GM23338 (cell line): ENCODE results near the gene KRTAP1-3. TPM values are rescaled to one million over a fixed set of nuclear protein-coding genes. Genes with fewer than 3 reads are reported as not detected.

Source experiments
- ATAC-seq: fragments of 200-7000 bp; cut with Tn5 transposase; 3 replicates; pipeline ENCODE4 v1.9.1; 2020
- DNase-seq: peaks from one replicate; pipeline ENCODE4 v3.0.0-alpha.2; 2015; ENCODE audit warnings: low spot score
- H2AFZ ChIP-seq: fragments of 200-600 bp; sonication (generic); 2 replicates; pipeline ENCODE4 v1.8.0; 2016; ENCODE audit warnings: antibody characterized with exemption, mild to moderate bottlenecking, moderate library complexity
- H3F3A ChIP-seq: fragments of 200-600 bp; sonication (generic); replicated peaks from 2 replicates; pipeline ENCODE4 v1.8.0; 2017; ENCODE audit warnings: antibody characterized with exemption, mixed run types, low read depth
- H3K27ac ChIP-seq: fragments of 200-600 bp; sonication (generic); 2 replicates; pipeline ENCODE4 v1.6.1; 2016; ENCODE audit warnings: low read depth
- H3K27me3 ChIP-seq: fragments of 200-600 bp; sonication (generic); 2 replicates; pipeline ENCODE4 v1.8.0; 2016; ENCODE audit warnings: mild to moderate bottlenecking, mixed run types, moderate library complexity; ENCODE audit not compliant: insufficient read depth
- H3K36me3 ChIP-seq: fragments of 200-600 bp; sonication (generic); 2 replicates; pipeline ENCODE4 v1.8.0; 2016; ENCODE audit warnings: mild to moderate bottlenecking; ENCODE audit not compliant: insufficient read depth
- H3K4me1 ChIP-seq: fragments of 200-600 bp; sonication (generic); 2 replicates; pipeline ENCODE4 v1.8.0; 2016; ENCODE audit warnings: mild to moderate bottlenecking, moderate library complexity; ENCODE audit not compliant: insufficient read depth
- H3K4me2 ChIP-seq: fragments of 200-600 bp; sonication (generic); 2 replicates; pipeline ENCODE4 v1.7.1; 2017; ENCODE audit warnings: mixed run types
- H3K4me3 ChIP-seq: fragments of 200-600 bp; sonication (generic); 2 replicates; pipeline ENCODE4 v1.6.1; 2016; ENCODE audit warnings: mixed run types
- H3K79me2 ChIP-seq: fragments of 200-600 bp; sonication (generic); replicated peaks from 2 replicates; pipeline ENCODE4 v1.8.0; 2017; ENCODE audit warnings: mild to moderate bottlenecking; ENCODE audit not compliant: insufficient read depth
- H3K9me2 ChIP-seq: fragments of 200-600 bp; sonication (generic); 2 replicates; pipeline ENCODE4 v1.8.0; 2017; ENCODE audit not compliant: insufficient read depth
- H4K20me1 ChIP-seq: fragments of 200-600 bp; sonication (generic); replicated peaks from 2 replicates; pipeline ENCODE4 v1.8.0; 2017; ENCODE audit warnings: mild to moderate bottlenecking; ENCODE audit not compliant: insufficient read depth
- H3K27ac Mint-ChIP-seq: 2 replicates; pipeline ENCODE4 v1.8.0; 2020; ENCODE audit warnings: inconsistent platforms, mild to moderate bottlenecking, moderate library complexity, mixed read lengths
- H3K27me3 Mint-ChIP-seq: 3 replicates; pipeline ENCODE4 v1.8.0; 2022; ENCODE audit warnings: low read depth, mild to moderate bottlenecking, moderate library complexity, mixed read lengths, inconsistent platforms; ENCODE audit not compliant: insufficient read depth, poor library complexity
- H3K36me3 Mint-ChIP-seq: 3 replicates; pipeline ENCODE4 v1.8.0; 2021; ENCODE audit warnings: low read depth, mild to moderate bottlenecking, inconsistent platforms, moderate library complexity, mixed read lengths
- H3K4me1 Mint-ChIP-seq: 3 replicates; pipeline ENCODE4 v1.8.0; 2020; ENCODE audit warnings: mild to moderate bottlenecking, inconsistent platforms, mixed read lengths
- H3K4me3 Mint-ChIP-seq: 3 replicates; pipeline ENCODE4 v1.8.0; 2021; ENCODE audit warnings: moderate library complexity, mild to moderate bottlenecking, inconsistent platforms, mixed read lengths
- H3K9me3 Mint-ChIP-seq: 3 replicates; pipeline ENCODE4 v1.8.0; 2020; ENCODE audit warnings: moderate library complexity, mild to moderate bottlenecking, inconsistent platforms, mixed read lengths
- CREB1 ChIP-seq: fragments of 250-450 bp; sonication (Bioruptor Pico); IDR thresholded peaks from 2 replicates; pipeline ENCODE4 v1.5.0; 2020; ENCODE audit warnings: low read depth, mild to moderate bottlenecking, moderate library complexity
- CTCF ChIP-seq, 2 experiments: fragments of 200-600 bp in 1 of 2; sonication (generic) in 1 of 2; conservative IDR thresholded peaks; 2 replicates each; pipeline versions ENCODE4 v1.5.1 to v1.6.1; 2016 to 2017; ENCODE audit warnings: antibody characterized with exemption in 2 of 2, low read depth in 2 of 2, mild to moderate bottlenecking in 2 of 2, moderate library complexity in 1 of 2
- ETS1 ChIP-seq: IDR thresholded peaks from 2 replicates; pipeline ENCODE4 v1.6.1; 2016; ENCODE audit warnings: antibody characterized with exemption
- EZH2 ChIP-seq: fragments of 200-600 bp; sonication (generic); IDR thresholded peaks from one replicate; pipeline ENCODE4 v1.8.0; 2017; ENCODE audit warnings: antibody characterized with exemption, mild to moderate bottlenecking, low read depth; ENCODE audit not compliant: unreplicated experiment
- EZH2phosphoT487 ChIP-seq: fragments of 200-600 bp; sonication (generic); IDR thresholded peaks from one replicate; pipeline ENCODE4 v1.8.1; 2018; ENCODE audit warnings: antibody characterized with exemption; ENCODE audit not compliant: unreplicated experiment
- JUNB ChIP-seq: IDR thresholded peaks from one replicate; pipeline ENCODE4 v1.6.1; 2016; ENCODE audit warnings: antibody characterized with exemption; ENCODE audit not compliant: unreplicated experiment
- NANOG ChIP-seq: IDR thresholded peaks from 2 replicates; pipeline ENCODE4 v1.6.1; 2016; ENCODE audit warnings: antibody characterized with exemption, borderline replicate concordance
- POLR2AphosphoS5 ChIP-seq: IDR thresholded peaks from 2 replicates; pipeline ENCODE4 v1.6.1; 2016; ENCODE audit warnings: antibody characterized with exemption, low read depth
- REST ChIP-seq: IDR thresholded peaks from one replicate; pipeline ENCODE4 v1.6.1; 2018; ENCODE audit warnings: antibody characterized with exemption; ENCODE audit not compliant: unreplicated experiment
- STAT1 ChIP-seq: IDR thresholded peaks from one replicate; pipeline ENCODE4 v1.6.1; 2016; ENCODE audit warnings: antibody characterized with exemption; ENCODE audit not compliant: unreplicated experiment
- ZNF114 ChIP-seq: fragments of 250-450 bp; sonication (Bioruptor Pico); IDR thresholded peaks from 2 replicates; pipeline ENCODE4 v1.5.0; 2020; ENCODE audit warnings: mild to moderate bottlenecking, moderate library complexity
- ZNF331 ChIP-seq: fragments of 250-450 bp; sonication (Bioruptor Pico); IDR thresholded peaks from 2 replicates; pipeline ENCODE4 v1.5.0; 2020; ENCODE audit warnings: low read depth, mild to moderate bottlenecking, moderate library complexity
- ZNF462 ChIP-seq: fragments of 250-450 bp; sonication (Bioruptor Pico); IDR thresholded peaks from 2 replicates; pipeline ENCODE4 v1.5.0; 2020; ENCODE audit warnings: mild to moderate bottlenecking, moderate library complexity
- polyA plus RNA-seq: library from polyadenylated mRNA; unstranded; fragments of >200 nt; fragmentation: Nextera tagmentation; extraction: Ambion mirVana; gene quantifications from 2 replicates; pipeline ENCODE4 v1.2.1, GENCODE V29; 2016
- total RNA-seq: library from RNA; depleted of rRNA; stranded (reverse); fragments of >200 nt; shearing (Covaris generic); gene quantifications from 2 replicates; pipeline ENCODE4 v1.2.3, GENCODE V29; 2014

KRTAP1-3 gene
- total and polyA plus RNA-seq, 2 experiments from 2014 or later = not detected

- Histone ChIP-seq H3K36me3 (no peaks in the 10 kb centered on the region), H3K27ac (no peak within 1 kb of the TSS), H3K27me3 (no peaks in the 10 kb centered on the region), H3K4me2 (no peak within 1 kb of the TSS), H3K4me1 (0 out of 2 replicates have a peak, but pooled peaks cover 6% of the 10 kb centered on the region), H3K4me3 (no peak within 1 kb of the TSS), H3K9me2 (no peaks in the 10 kb centered on the region), H2AFZ (0 out of 2 replicates have a peak within 1 kb of the TSS, but pooled peaks have one; percentile 69), H4K20me1 (no peaks in the 10 kb centered on the region), H3K79me2 (no peaks in the 10 kb centered on the region), H3F3A (no peaks in the 10 kb centered on the region)
- peaks cover 4% of the 10 kb centered on the region for H3K4me1 Mint-ChIP-seq
- H3K27me3 Mint-ChIP-seq = no peaks in the 10 kb centered on the region
- no peak for DNase-seq
- no peaks in the 10 kb centered on the region for H3K36me3 Mint-ChIP-seq
- H3K9me3 Mint-ChIP-seq = peaks cover 3% of the 10 kb centered on the region; the same call in 1 of the 3 replicates
- TF ChIP-seq ETS1 = no peak
- TF ChIP-seq EZH2phosphoT487 = no peak
- TF ChIP-seq ZNF331 = no peak
- TF ChIP-seq POLR2AphosphoS5 = no peak
- TF ChIP-seq NANOG = no peak
- TF ChIP-seq REST = no peak
- no peak for TF ChIP-seq STAT1
- no peak for TF ChIP-seq JUNB
- no peak for TF ChIP-seq ZNF114 (CRISPR knock-in tag)
- no peak for TF ChIP-seq CTCF (conservative IDR thresholded peaks at IDR 0.05; ENCODE audit: low read depth in 2 of 2)
- TF ChIP-seq ZNF462 (CRISPR knock-in tag) = no peak
- TF ChIP-seq EZH2 = no peak
- TF ChIP-seq CREB1 (CRISPR knock-in tag) = no peak
- H3K27ac Mint-ChIP-seq = no peak within 1 kb of the TSS; the same call in 1 of the 2 replicates
- H3K4me3 Mint-ChIP-seq = no peak within 1 kb of the TSS
- ATAC-seq = no peak; the same call in 1 of the 3 replicates
Measured at GRCh38 chr17:41060052-41060604, 25.5 kb upstream of the KRTAP1-3 start, which contains the start of gene KRTAP2-3. Gene KRTAP2-3 (minus strand): TSS chr17:41060114. CDS start chr17:41060050, 64 bp downstream.
